ENCODE data around the gene MICAL3. TPM values are rescaled to one million over a fixed set of nuclear protein-coding genes. Genes with fewer than 3 reads are reported as not detected.
A peak's percentile ranks its signal among the peaks of the same experiment; 100 is the strongest.
"Not testable (repeated sequence)": the region's sequence is repeated elsewhere in the genome, so short reads cannot be mapped to it uniquely, and the experiment has no call there.

The MICAL3 gene
- total RNA-seq, 1 donor from 2014 or later = 85.7 TPM

GRCh38 chr22:18040898-18041297 lies 16.5 kb upstream of the MICAL3 start:
- ATAC-seq; intact Hi-C loops (cut with DNase I); DNase-seq (ENCODE audit: missing footprints): not testable (repeated sequence)

- intact Hi-C loops (cut with DNase I) = no loop called here
- ATAC-seq (no peak), DNase-seq (ENCODE audit: missing footprints) (peak; percentile 63)
Observed at GRCh38 chr22:18035751-18036150, 11.4 kb upstream of the MICAL3 start.

GRCh38 chr22:18034076-18034475 lies 9.7 kb upstream of the MICAL3 start:
- intact Hi-C loops (cut with DNase I) = no loop called here
- ATAC-seq (no peak), DNase-seq (ENCODE audit: missing footprints) (no peak)

GRCh38 chr22:18033204-18033998 lies 9.0 kb upstream of the MICAL3 start:
- peak; percentile 62 for ATAC-seq
- intact Hi-C loops (cut with DNase I) = no loop called here
- no peak for DNase-seq (ENCODE audit: missing footprints)

GRCh38 chr22:18032455-18033101 lies 8.2 kb upstream of the MICAL3 start:
- peak; percentile 53 for ATAC-seq
- no peak for DNase-seq (ENCODE audit: missing footprints)
- intact Hi-C loops (cut with DNase I) = no loop called here

GRCh38 chr22:18031695-18032454 lies 7.5 kb upstream of the MICAL3 start:
- ATAC-seq (peak; percentile 4), DNase-seq (ENCODE audit: missing footprints) (no peak)
- intact Hi-C loops (cut with DNase I) = no loop called here

- no peak for ATAC-seq
- DNase-seq (ENCODE audit: missing footprints) = no peak
- intact Hi-C loops (cut with DNase I) = no loop called here
Observed at GRCh38 chr22:18029686-18030267, 5.4 kb upstream of the MICAL3 start.

GRCh38 chr22:18028817-18029527 lies 4.6 kb upstream of the MICAL3 start:
- DNase-seq (ENCODE audit: missing footprints) (no peak), ATAC-seq (no peak)
- intact Hi-C loops (cut with DNase I) = no loop called here

- not testable (repeated sequence) for ATAC-seq; DNase-seq (ENCODE audit: missing footprints)
- intact Hi-C loops (cut with DNase I) = loop anchor here (2.0 kb wide), 2 partner anchors 49 to 115 kb away; no protein-coding TSS in a partner anchor
Observed at GRCh38 chr22:18025898-18026297, 1.5 kb upstream of the MICAL3 start.

GRCh38 chr22:18024956-18025720 lies 777 bp upstream of the MICAL3 start:
- DNase-seq (ENCODE audit: missing footprints) (no peak), ATAC-seq (no peak)
- intact Hi-C loops (cut with DNase I) = loop anchor here (1.0 to 2.0 kb wide), 3 partner anchors 50 to 195 kb away; no protein-coding TSS in a partner anchor

GRCh38 chr22:18023509-18024275 lies 669 bp downstream of the MICAL3 start:
- intact Hi-C loops (cut with DNase I) = loop anchor here (1.0 to 2.0 kb wide), 3 partner anchors 51 to 193 kb away; no protein-coding TSS in a partner anchor
- DNase-seq (ENCODE audit: missing footprints) = peak; percentile 88
- ATAC-seq = peak; percentile 95

GRCh38 chr22:18022876-18023275 lies 1.5 kb downstream of the MICAL3 start:
- intact Hi-C loops (cut with DNase I) = no loop called here

GRCh38 chr22:18021431-18021830 lies 2.9 kb downstream of the MICAL3 start:
- DNase-seq (ENCODE audit: missing footprints) = no peak
- intact Hi-C loops (cut with DNase I) = no loop called here
- ATAC-seq = no peak

More at GRCh38 chr22:18022876-18023275, 1.5 kb downstream of the MICAL3 start:
- DNase-seq (ENCODE audit: missing footprints) (no peak), ATAC-seq (no peak)

GRCh38 chr22:18020743-18021142 lies 3.6 kb downstream of the MICAL3 start:
- intact Hi-C loops (cut with DNase I); DNase-seq (ENCODE audit: missing footprints); ATAC-seq: not testable (repeated sequence)

GRCh38 chr22:18013947-18014346 lies 10.4 kb downstream of the MICAL3 start:
- intact Hi-C loops (cut with DNase I) = no loop called here
- ATAC-seq (no peak), DNase-seq (ENCODE audit: missing footprints) (no peak)

- intact Hi-C loops (cut with DNase I) = no loop called here
- DNase-seq (ENCODE audit: missing footprints) (no peak), ATAC-seq (no peak)
Observed at GRCh38 chr22:18013436-18013835, 10.9 kb downstream of the MICAL3 start.

GRCh38 chr22:18012531-18012930 lies 11.8 kb downstream of the MICAL3 start:
- no peak for ATAC-seq
- intact Hi-C loops (cut with DNase I) = no loop called here
- DNase-seq (ENCODE audit: missing footprints) = no peak
